ENCODE results near the gene SLC8A1. TPM values are rescaled to one million over a fixed set of nuclear protein-coding genes. Genes with fewer than 3 reads are reported as not detected.

The SLC8A1 gene
- total and polyA plus RNA-seq, 2 donors (not counting 1 experiment from before 2014, with no cell fraction given), result 0.07 to 0.20 TPM

- ChIA-PET CTCF (no interaction called here), POLR2A (no interaction called here)
- DNase-seq, result no peak
- H3K9me3 ChIP-seq (ENCODE audit: control extremely low read depth in 1 of 3, control insufficient read depth in 2 of 3, insufficient read depth in 1 of 3, low read length in 2 of 3), result no peaks in the 10 kb centered on the region
- Mint-ChIP-seq H3K4me1 (peaks cover 3% of the 10 kb centered on the region), H3K4me3 (no peak overlapping the region), H3K27me3 (peaks cover 14% of the 10 kb centered on the region), H3K9me3 (ENCODE audit: insufficient read depth) (no peaks in the 10 kb centered on the region), H3K27ac (no peak overlapping the region)
- H3K27ac ChIP-seq (ENCODE audit: low read length in 2 of 2), result no peak overlapping the region
- no peak overlapping the region for H2AFZ ChIP-seq (ENCODE audit: insufficient read depth, low read depth, low read length, poor library complexity, severe bottlenecking)
- H3K9ac ChIP-seq (ENCODE audit: low read length), result no peak overlapping the region
- H3K4me3 ChIP-seq (ENCODE audit: control extremely low read depth in 1 of 5, extremely low read depth in 1 of 5, insufficient read depth in 1 of 5, low read depth in 2 of 5, low read length in 4 of 5), result no peak overlapping the region
- no peaks in the 10 kb centered on the region for H4K20me1 ChIP-seq (ENCODE audit: control insufficient read depth, insufficient read depth, low read length, poor library complexity, severe bottlenecking)
- H3K27me3 ChIP-seq (replicated peaks in 1 of 4; ENCODE audit: control extremely low read depth in 1 of 4, control insufficient read depth in 3 of 4, insufficient read depth in 4 of 4, low read length in 3 of 4), result peaks cover 0 to 5% (median 2%) of the 10 kb centered on the region in 4 experiments
- peaks cover 2 to 4% of the 10 kb centered on the region in 2 donors for H3K4me1 ChIP-seq (ENCODE audit: control insufficient read depth in 2 of 2, insufficient read depth in 2 of 2, low read length in 2 of 2)
- H3K36me3 ChIP-seq (replicated peaks in 1 of 2; ENCODE audit: control extremely low read depth in 1 of 2, control insufficient read depth in 1 of 2, extremely low read depth in 1 of 2, insufficient read depth in 2 of 2, low read length in 1 of 2), result no peaks in the 10 kb centered on the region
- no peak for ATAC-seq (ENCODE audit: low read depth)
- intact Hi-C loops (cut with micrococcal nuclease), result no loop called here
- 83% methylated on average over 2 of the region's 3 CpGs for WGBS (ENCODE audit: insufficient coverage)
- no peak for TF ChIP-seq EZH2 (IDR thresholded peaks at IDR 0.05; ENCODE audit: borderline replicate concordance, insufficient read depth, low read depth, low read length, poor library complexity, severe bottlenecking)
- no peak for TF ChIP-seq CTCF (IDR thresholded peaks at IDR 0.05)
- no peaks in the 10 kb centered on the region for H3K79me2 ChIP-seq (ENCODE audit: control insufficient read depth, insufficient read depth, low read length)
- no peak overlapping the region for H3K4me2 ChIP-seq (replicated peaks; ENCODE audit: low read depth, low read length, poor library complexity, severe bottlenecking)
These were observed 5.5 kb upstream of the SLC8A1 start for GRCh38 chr2:40457366-40457765.

DNA sequence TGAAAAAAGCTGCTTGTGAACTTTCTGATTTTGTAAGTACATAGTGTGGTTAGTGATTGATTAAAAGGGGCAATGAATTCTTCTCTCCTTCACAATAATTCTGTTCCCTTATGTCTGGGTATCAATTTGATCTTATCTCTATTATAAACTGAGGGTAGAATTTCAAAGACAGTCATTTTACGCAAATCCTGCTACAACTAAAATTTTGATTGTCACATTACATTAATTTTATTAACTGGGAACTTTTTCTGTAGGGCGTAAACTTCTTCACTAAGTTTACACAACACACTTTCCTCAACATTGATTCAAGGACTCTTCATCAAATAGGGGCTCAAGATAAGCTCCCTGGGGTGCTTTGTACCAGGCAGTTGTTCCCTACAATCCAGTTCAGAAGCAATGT is 5.0 kb upstream of the SLC8A1 start:
- Mint-ChIP-seq H3K9me3 (ENCODE audit: insufficient read depth) (no peaks in the 10 kb centered on the region), H3K27me3 (peaks cover 16% of the 10 kb centered on the region), H3K4me3 (no peak overlapping the region), H3K27ac (no peak overlapping the region), H3K4me1 (peaks cover 4% of the 10 kb centered on the region)
- intact Hi-C loops (cut with micrococcal nuclease), result no loop called here
- Histone ChIP-seq H3K27ac (ENCODE audit: low read length in 2 of 2) (no peak overlapping the region), H3K4me2 (replicated peaks; ENCODE audit: low read depth, low read length, poor library complexity, severe bottlenecking) (no peak overlapping the region), H3K79me2 (ENCODE audit: control insufficient read depth, insufficient read depth, low read length) (no peaks in the 10 kb centered on the region), H4K20me1 (ENCODE audit: control insufficient read depth, insufficient read depth, low read length, poor library complexity, severe bottlenecking) (no peaks in the 10 kb centered on the region), H3K27me3 (replicated peaks in 1 of 4; ENCODE audit: control extremely low read depth in 1 of 4, control insufficient read depth in 3 of 4, insufficient read depth in 4 of 4, low read length in 3 of 4) (peaks cover 0 to 5% (median 2%) of the 10 kb centered on the region in 4 experiments), H3K9me3 (ENCODE audit: control extremely low read depth in 1 of 3, control insufficient read depth in 2 of 3, insufficient read depth in 1 of 3, low read length in 2 of 3) (no peaks in the 10 kb centered on the region), H3K4me1 (ENCODE audit: control insufficient read depth in 2 of 2, insufficient read depth in 2 of 2, low read length in 2 of 2) (peaks cover 3 to 5% of the 10 kb centered on the region in 2 donors), H2AFZ (ENCODE audit: insufficient read depth, low read depth, low read length, poor library complexity, severe bottlenecking) (no peak overlapping the region), H3K9ac (ENCODE audit: low read length) (no peak overlapping the region), H3K4me3 (ENCODE audit: control extremely low read depth in 1 of 5, extremely low read depth in 1 of 5, insufficient read depth in 1 of 5, low read depth in 2 of 5, low read length in 4 of 5) (no peak overlapping the region), H3K36me3 (replicated peaks in 1 of 2; ENCODE audit: control extremely low read depth in 1 of 2, control insufficient read depth in 1 of 2, extremely low read depth in 1 of 2, insufficient read depth in 2 of 2, low read length in 1 of 2) (no peaks in the 10 kb centered on the region)
- DNase-seq (no peak), ATAC-seq (ENCODE audit: low read depth) (no peak)
- ChIA-PET CTCF (no interaction called here), POLR2A (no interaction called here)
- TF ChIP-seq CTCF (IDR thresholded peaks at IDR 0.05), result no peak
- no peak for TF ChIP-seq EZH2 (IDR thresholded peaks at IDR 0.05; ENCODE audit: borderline replicate concordance, insufficient read depth, low read depth, low read length, poor library complexity, severe bottlenecking)
- no CpG with 5 or more reads among the region's 2 CpGs for WGBS (ENCODE audit: insufficient coverage)

Data from B cell (primary cell).